ENCODE data around the gene MT1G.

The MT1G gene

DNA sequence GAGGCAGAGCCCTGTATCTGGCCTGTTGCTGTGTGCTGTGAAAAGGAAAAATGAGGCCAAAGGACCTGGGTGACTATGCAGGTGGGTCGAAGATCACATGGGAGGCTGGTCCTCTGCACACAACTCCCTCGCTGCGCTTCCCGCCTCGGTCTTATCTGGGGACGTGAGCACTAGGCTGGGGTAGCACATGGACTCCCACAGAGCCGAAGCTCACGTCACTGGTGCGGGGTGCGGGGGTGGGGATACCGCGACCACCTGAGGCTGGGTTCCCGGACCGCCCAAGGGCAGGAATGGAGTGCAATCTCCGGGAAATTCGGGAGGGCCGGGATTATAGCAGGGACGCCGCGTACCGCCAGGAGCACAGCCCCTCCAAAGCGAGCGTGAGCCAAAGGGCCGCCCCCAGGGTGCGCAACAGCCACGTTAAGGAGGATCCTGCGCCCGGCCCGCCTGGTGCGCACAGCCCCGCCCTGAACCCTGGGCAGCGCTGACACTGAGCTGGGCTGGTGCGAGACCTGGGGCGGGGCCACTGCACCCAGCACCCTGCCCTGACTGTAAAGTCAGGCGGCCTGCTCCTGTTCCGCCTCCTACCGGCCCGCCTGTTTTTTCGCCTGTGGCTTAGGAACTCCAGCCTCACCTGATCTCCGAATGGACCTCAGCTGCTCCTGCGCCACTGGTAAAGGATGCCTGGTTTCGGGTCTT is 24.6 kb downstream of the MT1G start:
- no peaks in the 10 kb centered on the region for H3K9me3 ChIP-seq (ENCODE audit: control insufficient read depth, insufficient read depth, low read depth, low read length)
- H3K27ac ChIP-seq (ENCODE audit: extremely low read depth, low read depth, low read length) = no peak overlapping the region
- H3K4me3 ChIP-seq (ENCODE audit: low read depth, low read length) = no peak overlapping the region
- H3K36me3 ChIP-seq (ENCODE audit: control insufficient read depth in 2 of 2, insufficient read depth in 1 of 2, low read length in 2 of 2) = no peaks in the 10 kb centered on the region
- no peaks in the 10 kb centered on the region for H3K4me1 ChIP-seq (ENCODE audit: control insufficient read depth, insufficient read depth, low read length)
- TF ChIP-seq, protein P1, sequence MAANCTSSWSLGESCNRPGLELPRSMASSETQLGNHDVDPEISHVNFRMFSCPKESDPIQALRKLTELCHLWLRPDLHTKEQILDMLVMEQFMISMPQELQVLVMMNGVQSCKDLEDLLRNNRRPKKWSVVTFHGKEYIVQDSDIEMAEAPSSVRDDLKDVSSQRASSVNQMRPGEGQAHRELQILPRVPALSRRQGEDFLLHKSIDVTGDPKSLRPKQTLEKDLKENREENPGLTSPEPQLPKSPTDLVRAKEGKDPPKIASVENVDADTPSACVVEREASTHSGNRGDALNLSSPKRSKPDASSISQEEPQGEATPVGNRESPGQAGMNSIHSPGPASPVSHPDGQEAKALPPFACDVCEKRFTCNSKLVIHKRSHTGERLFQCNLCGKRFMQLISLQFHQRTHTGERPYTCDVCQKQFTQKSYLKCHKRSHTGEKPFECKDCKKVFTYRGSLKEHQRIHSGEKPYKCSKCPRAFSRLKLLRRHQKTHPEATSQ (tag by site-specific recombination; IDR thresholded peaks at IDR 0.05) = no peak
- TF ChIP-seq SP3 (tag by site-specific recombination; IDR thresholded peaks at IDR 0.05) = no peak
- TF ChIP-seq ZNF76 (tag by site-specific recombination; IDR thresholded peaks at IDR 0.05; ENCODE audit: borderline replicate concordance, low read depth) = no peak
- no peak for TF ChIP-seq KLF1 (tag by site-specific recombination; IDR thresholded peaks at IDR 0.05)
- TF ChIP-seq ZNF776 (tag by site-specific recombination; IDR thresholded peaks at IDR 0.05; ENCODE audit: borderline replicate concordance) = no peak
- TF ChIP-seq, protein P2, sequence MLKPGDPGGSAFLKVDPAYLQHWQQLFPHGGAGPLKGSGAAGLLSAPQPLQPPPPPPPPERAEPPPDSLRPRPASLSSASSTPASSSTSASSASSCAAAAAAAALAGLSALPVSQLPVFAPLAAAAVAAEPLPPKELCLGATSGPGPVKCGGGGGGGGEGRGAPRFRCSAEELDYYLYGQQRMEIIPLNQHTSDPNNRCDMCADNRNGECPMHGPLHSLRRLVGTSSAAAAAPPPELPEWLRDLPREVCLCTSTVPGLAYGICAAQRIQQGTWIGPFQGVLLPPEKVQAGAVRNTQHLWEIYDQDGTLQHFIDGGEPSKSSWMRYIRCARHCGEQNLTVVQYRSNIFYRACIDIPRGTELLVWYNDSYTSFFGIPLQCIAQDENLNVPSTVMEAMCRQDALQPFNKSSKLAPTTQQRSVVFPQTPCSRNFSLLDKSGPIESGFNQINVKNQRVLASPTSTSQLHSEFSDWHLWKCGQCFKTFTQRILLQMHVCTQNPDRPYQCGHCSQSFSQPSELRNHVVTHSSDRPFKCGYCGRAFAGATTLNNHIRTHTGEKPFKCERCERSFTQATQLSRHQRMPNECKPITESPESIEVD (tag by site-specific recombination; IDR thresholded peaks at IDR 0.05) = no peak
- TF ChIP-seq ZNF660 (tag by site-specific recombination; IDR thresholded peaks at IDR 0.05) = no peak
- TF ChIP-seq HOXD13 (CRISPR knock-in tag; IDR thresholded peaks at IDR 0.05; ENCODE audit: borderline replicate concordance) = no peak
- TF ChIP-seq SCRT1 (tag by site-specific recombination; IDR thresholded peaks at IDR 0.05; ENCODE audit: borderline replicate concordance) = no peak
- ChIA-PET POLR2A (interaction anchor here (0.5 to 0.7 kb wide), 2 partner anchors 13 to 317 kb away, joined by 3 to 4 read pairs; no protein-coding TSS in a partner anchor), CTCF (interaction anchor here (0.7 kb wide), 1 partner anchor 96 kb away, joined by 5 read pairs; no protein-coding TSS in a partner anchor)

DNA sequence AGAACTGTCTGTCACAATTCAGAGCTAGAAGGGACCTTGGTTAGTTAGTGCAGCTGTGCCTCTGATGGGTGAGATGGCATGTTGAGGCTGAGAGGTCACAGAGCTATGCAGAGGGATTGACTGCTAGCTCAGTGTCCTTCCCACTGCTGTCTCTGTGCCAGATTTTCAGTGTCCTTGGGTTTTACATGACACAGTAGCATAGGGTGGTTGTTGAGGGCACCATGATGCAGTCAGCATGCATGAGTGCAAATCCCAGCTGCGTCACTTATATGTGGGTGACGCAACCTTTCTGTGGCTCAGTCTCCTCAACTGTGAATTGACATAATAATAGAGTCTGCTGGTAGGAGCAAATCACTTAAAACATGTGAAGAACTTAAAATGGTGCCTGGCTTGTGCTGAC is 26.7 kb downstream of the MT1G start:
- H3K4me1 ChIP-seq (ENCODE audit: control insufficient read depth, insufficient read depth, low read length) = no peaks in the 10 kb centered on the region
- H3K27ac ChIP-seq (ENCODE audit: extremely low read depth, low read depth, low read length) = no peak overlapping the region
- no peaks in the 10 kb centered on the region for H3K36me3 ChIP-seq (ENCODE audit: control insufficient read depth in 2 of 2, insufficient read depth in 1 of 2, low read length in 2 of 2)
- ChIA-PET POLR2A (no interaction called here), CTCF (interaction anchor here (0.6 to 1.1 kb wide), 2 partner anchors 61 to 285 kb away, joined by 3 to 4 read pairs; no protein-coding TSS in a partner anchor)
- no peaks in the 10 kb centered on the region for H3K9me3 ChIP-seq (ENCODE audit: control insufficient read depth, insufficient read depth, low read depth, low read length)
- H3K4me3 ChIP-seq (ENCODE audit: low read depth, low read length) = no peak overlapping the region
- TF ChIP-seq ZNF664 (tag by site-specific recombination; IDR thresholded peaks at IDR 0.05) = no peak

DNA sequence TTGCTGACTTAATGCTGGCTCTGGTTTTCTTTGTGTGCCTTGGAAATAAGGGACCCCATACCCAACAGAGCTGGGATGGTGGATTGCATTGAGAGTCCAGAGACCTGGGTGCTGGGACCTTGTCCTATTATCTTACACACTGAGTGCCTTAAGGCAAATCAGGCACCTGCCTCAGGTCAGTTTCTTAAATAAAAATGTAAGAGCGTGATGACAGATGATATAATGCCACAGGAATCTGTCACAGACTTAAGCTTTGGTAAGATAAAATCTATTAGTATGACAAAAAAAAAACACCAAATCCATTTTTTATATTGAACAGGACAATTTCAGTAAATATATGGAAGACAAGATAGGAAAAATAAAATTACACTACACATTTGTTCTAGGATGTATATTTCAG is 27.8 kb downstream of the MT1G start:
- ChIA-PET CTCF (interaction anchor here (1.1 kb wide), 1 partner anchor 62 kb away, joined by 4 read pairs; no protein-coding TSS in a partner anchor), POLR2A (no interaction called here)
- no peak overlapping the region for H3K4me3 ChIP-seq (ENCODE audit: low read depth, low read length)
- no peaks in the 10 kb centered on the region for H3K36me3 ChIP-seq (ENCODE audit: control insufficient read depth in 2 of 2, insufficient read depth in 1 of 2, low read length in 2 of 2)
- H3K27ac ChIP-seq (ENCODE audit: extremely low read depth, low read depth, low read length) = no peak overlapping the region
- no peaks in the 10 kb centered on the region for H3K9me3 ChIP-seq (ENCODE audit: control insufficient read depth, insufficient read depth, low read depth, low read length)
- no peaks in the 10 kb centered on the region for H3K4me1 ChIP-seq (ENCODE audit: control insufficient read depth, insufficient read depth, low read length)
- TF ChIP-seq, protein P3, sequence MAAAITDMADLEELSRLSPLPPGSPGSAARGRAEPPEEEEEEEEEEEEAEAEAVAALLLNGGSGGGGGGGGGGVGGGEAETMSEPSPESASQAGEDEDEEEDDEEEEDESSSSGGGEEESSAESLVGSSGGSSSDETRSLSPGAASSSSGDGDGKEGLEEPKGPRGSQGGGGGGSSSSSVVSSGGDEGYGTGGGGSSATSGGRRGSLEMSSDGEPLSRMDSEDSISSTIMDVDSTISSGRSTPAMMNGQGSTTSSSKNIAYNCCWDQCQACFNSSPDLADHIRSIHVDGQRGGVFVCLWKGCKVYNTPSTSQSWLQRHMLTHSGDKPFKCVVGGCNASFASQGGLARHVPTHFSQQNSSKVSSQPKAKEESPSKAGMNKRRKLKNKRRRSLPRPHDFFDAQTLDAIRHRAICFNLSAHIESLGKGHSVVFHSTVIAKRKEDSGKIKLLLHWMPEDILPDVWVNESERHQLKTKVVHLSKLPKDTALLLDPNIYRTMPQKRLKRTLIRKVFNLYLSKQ (tag by site-specific recombination; IDR thresholded peaks at IDR 0.05; ENCODE audit: borderline replicate concordance) = no peak
- no peak for TF ChIP-seq ZNF174 (tag by site-specific recombination; IDR thresholded peaks at IDR 0.05)
- TF ChIP-seq, protein P4, sequence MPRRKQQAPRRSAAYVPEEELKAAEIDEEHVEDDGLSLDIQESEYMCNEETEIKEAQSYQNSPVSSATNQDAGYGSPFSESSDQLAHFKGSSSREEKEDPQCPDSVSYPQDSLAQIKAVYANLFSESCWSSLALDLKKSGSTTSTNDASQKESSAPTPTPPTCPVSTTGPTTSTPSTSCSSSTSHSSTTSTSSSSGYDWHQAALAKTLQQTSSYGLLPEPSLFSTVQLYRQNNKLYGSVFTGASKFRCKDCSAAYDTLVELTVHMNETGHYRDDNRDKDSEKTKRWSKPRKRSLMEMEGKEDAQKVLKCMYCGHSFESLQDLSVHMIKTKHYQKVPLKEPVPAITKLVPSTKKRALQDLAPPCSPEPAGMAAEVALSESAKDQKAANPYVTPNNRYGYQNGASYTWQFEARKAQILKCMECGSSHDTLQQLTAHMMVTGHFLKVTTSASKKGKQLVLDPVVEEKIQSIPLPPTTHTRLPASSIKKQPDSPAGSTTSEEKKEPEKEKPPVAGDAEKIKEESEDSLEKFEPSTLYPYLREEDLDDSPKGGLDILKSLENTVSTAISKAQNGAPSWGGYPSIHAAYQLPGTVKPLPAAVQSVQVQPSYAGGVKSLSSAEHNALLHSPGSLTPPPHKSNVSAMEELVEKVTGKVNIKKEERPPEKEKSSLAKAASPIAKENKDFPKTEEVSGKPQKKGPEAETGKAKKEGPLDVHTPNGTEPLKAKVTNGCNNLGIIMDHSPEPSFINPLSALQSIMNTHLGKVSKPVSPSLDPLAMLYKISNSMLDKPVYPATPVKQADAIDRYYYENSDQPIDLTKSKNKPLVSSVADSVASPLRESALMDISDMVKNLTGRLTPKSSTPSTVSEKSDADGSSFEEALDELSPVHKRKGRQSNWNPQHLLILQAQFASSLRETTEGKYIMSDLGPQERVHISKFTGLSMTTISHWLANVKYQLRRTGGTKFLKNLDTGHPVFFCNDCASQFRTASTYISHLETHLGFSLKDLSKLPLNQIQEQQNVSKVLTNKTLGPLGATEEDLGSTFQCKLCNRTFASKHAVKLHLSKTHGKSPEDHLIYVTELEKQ (tag by site-specific recombination; IDR thresholded peaks at IDR 0.05; ENCODE audit: borderline replicate concordance) = no peak
- TF ChIP-seq ZNF354C (tag by site-specific recombination; IDR thresholded peaks at IDR 0.05; ENCODE audit: borderline replicate concordance, low read depth) = no peak
- no peak for TF ChIP-seq ZNF626 (tag by site-specific recombination; IDR thresholded peaks at IDR 0.05)
- no peak for TF ChIP-seq ZNF335 (tag by site-specific recombination; conservative IDR thresholded peaks at IDR 0.05)
